GM21360 (cell line): ENCODE data around the gene SLC66A2.
A peak's percentile ranks its signal among the peaks of the same experiment; 100 is the strongest.

ENCODE experiments used
- ATAC-seq: cut with Tn5 transposase; IDR thresholded peaks from one replicate; pipeline ENCODE4 v1.9.1; 2021; ENCODE audit warnings: mild to moderate bottlenecking, moderate library complexity; ENCODE audit not compliant: unreplicated experiment

Gene SLC66A2

GRCh38 chr18:79952456-79952995 is 1.1 kb upstream of the SLC66A2 start:
- no peak for ATAC-seq

- ATAC-seq: no peak
Observed at GRCh38 chr18:79950515-79951341, 725 bp downstream of the SLC66A2 start.

GRCh38 chr18:79949697-79950487 is 1.6 kb downstream of the SLC66A2 start:
- ATAC-seq: no peak

GRCh38 chr18:79948719-79949411 is 2.6 kb downstream of the SLC66A2 start:
- no peak for ATAC-seq

GRCh38 chr18:79947881-79948610 is 3.4 kb downstream of the SLC66A2 start:
- ATAC-seq: no peak

- no peak for ATAC-seq
Observed at GRCh38 chr18:79947054-79947755, 4.2 kb downstream of the SLC66A2 start.

GRCh38 chr18:79945118-79946042 is 6.1 kb downstream of the SLC66A2 start:
- ATAC-seq: no peak

GRCh38 chr18:79944746-79945117 is 6.7 kb downstream of the SLC66A2 start:
- ATAC-seq: no peak

- ATAC-seq: peak; percentile 52
Observed at GRCh38 chr18:79944126-79944731, 7.2 kb downstream of the SLC66A2 start.

GRCh38 chr18:79943608-79944125 is 7.8 kb downstream of the SLC66A2 start:
- ATAC-seq: no peak

- no peak for ATAC-seq
Observed at GRCh38 chr18:79942786-79943607, 8.5 kb downstream of the SLC66A2 start.

- ATAC-seq: no peak
Observed at GRCh38 chr18:79942211-79942610, 9.2 kb downstream of the SLC66A2 start.

GRCh38 chr18:79941473-79942119 is 9.9 kb downstream of the SLC66A2 start:
- no peak for ATAC-seq

GRCh38 chr18:79940814-79941472 is 10.5 kb downstream of the SLC66A2 start:
- ATAC-seq: no peak

- no peak for ATAC-seq
Observed at GRCh38 chr18:79940126-79940813, 11.2 kb downstream of the SLC66A2 start.

- ATAC-seq: no peak
Observed at GRCh38 chr18:79939096-79939495, 12.4 kb downstream of the SLC66A2 start.
